ENCODE measurements around the gene ME1. TPM values are rescaled to one million over a fixed set of nuclear protein-coding genes. Genes with fewer than 3 reads are reported as not detected.

ME1 gene
- 28.7 and 31.9 TPM in 2 replicates for total RNA-seq

GRCh38 chr6:83430611-83431544 lies at the start of gene ME1:
ME1 (minus strand) TSS chr6:83431051; CDS start chr6:83430954, 97 bp downstream.

GRCh38 chr6:83192871-83193746 lies 237.7 kb downstream of the ME1 start, which contains the start of the genes PGM3 and RWDD2A:
PGM3 (minus strand) TSS chr6:83193265; CDS start chr6:83191012, 2,253 bp downstream.
RWDD2A (plus strand) TSS chr6:83193357; CDS start chr6:83194452, 1,095 bp downstream.

Other genes starting within 250 kb of the ME1 start
- 72.6 and 91.2 TPM in 2 replicates for gene PGM3, start 237.8 kb downstream of the ME1 start, total RNA-seq
- gene RWDD2A, start 237.7 kb downstream of the ME1 start, total RNA-seq: 4.3 and 4.4 TPM in 2 replicates
- 0.81 and 1.3 TPM in 2 replicates for gene PRSS35, start 81.5 kb upstream of the ME1 start, total RNA-seq

All from hair follicle dermal papilla cell (primary cell).